Cerebellar nuclear complex (tissue), 1 donor: ENCODE measurements around the gene FGF2.
"Not testable (repeated sequence)": the region's sequence is repeated elsewhere in the genome, so short reads cannot be mapped to it uniquely, and the experiment has no call there.

Source experiments
- DNase-seq, 2 experiments: peaks; one replicate each; lab custom pipeline; 2025; lab: John Stamatoyannopoulos, UW

FGF2 gene

GRCh38 chr4:122847931-122848330, 21.3 kb downstream of the FGF2 start:
- no peak for DNase-seq

- DNase-seq, result not testable (repeated sequence)
Observed at GRCh38 chr4:122849789-122850188, 23.2 kb downstream of the FGF2 start.

- DNase-seq, result no peak
Observed at GRCh38 chr4:122851568-122851967, 24.9 kb downstream of the FGF2 start.

GRCh38 chr4:122854447-122855352, 28.1 kb downstream of the FGF2 start:
- no peak for DNase-seq

- DNase-seq, result no peak
Observed at GRCh38 chr4:122855353-122855890, 28.8 kb downstream of the FGF2 start.

- DNase-seq, result no peak
Observed at GRCh38 chr4:122857160-122857559, 30.5 kb downstream of the FGF2 start.

- no peak for DNase-seq
Observed at GRCh38 chr4:122858705-122859104, 32.1 kb downstream of the FGF2 start.

- no peak for DNase-seq
Observed at GRCh38 chr4:122861172-122861943, 34.7 kb downstream of the FGF2 start.

- no peak for DNase-seq
Observed at GRCh38 chr4:122863639-122864038, 37.0 kb downstream of the FGF2 start.

GRCh38 chr4:122865425-122865824, 38.8 kb downstream of the FGF2 start:
- no peak for DNase-seq

GRCh38 chr4:122868235-122868634, 41.6 kb downstream of the FGF2 start:
- DNase-seq, result not testable (repeated sequence)

- no peak for DNase-seq
Observed at GRCh38 chr4:122873146-122873545, 46.5 kb downstream of the FGF2 start.

- DNase-seq, result no peak
Observed at GRCh38 chr4:122873821-122874593, 47.4 kb downstream of the FGF2 start.

- no peak for DNase-seq
Observed at GRCh38 chr4:122875949-122876348, 49.3 kb downstream of the FGF2 start.

- DNase-seq, result no peak
Observed at GRCh38 chr4:122876456-122876855, 49.8 kb downstream of the FGF2 start.

GRCh38 chr4:122879001-122879400, 52.4 kb downstream of the FGF2 start:
- no peak for DNase-seq

- no peak for DNase-seq
Observed at GRCh38 chr4:122882857-122883735, 56.5 kb downstream of the FGF2 start.

GRCh38 chr4:122884499-122884898, 57.9 kb downstream of the FGF2 start:
- no peak for DNase-seq

GRCh38 chr4:122889726-122890125, 63.1 kb downstream of the FGF2 start:
- DNase-seq, result no peak

- DNase-seq, result no peak
Observed at GRCh38 chr4:122890147-122890795, 63.6 kb downstream of the FGF2 start.
